GM13977 (cell line): ENCODE measurements around the gene ZNF679.
"Not testable (repeated sequence)": the region's sequence is repeated elsewhere in the genome, so short reads cannot be mapped to it uniquely, and the experiment has no call there.

Source experiments
- DNase-seq: peaks from one replicate; pipeline ENCODE4 v3.0.0; 2012; ENCODE audit warnings: low spot score
- CTCF ChIP-seq: IDR thresholded peaks from 2 replicates; pipeline ENCODE4 v1.5.1; 2012; ENCODE audit warnings: mild to moderate bottlenecking, control low read depth; ENCODE audit not compliant: insufficient read depth; ENCODE audit errors: extremely low read depth, missing control alignments
- in situ Hi-C: fragments of 300-500 bp; cut with MboI; formaldehyde crosslinking; loops from one replicate; pipeline ENCODE4 v1.12.0; 2022; ENCODE audit warnings: low sequenced_read_pairs, low pct_unique_long_range_greater_than_20kb, mixed read lengths, inconsistent platforms; ENCODE audit not compliant: unreplicated experiment

The ZNF679 gene

GRCh38 chr7:64310426-64310825 is 82.2 kb downstream of the ZNF679 start:
- no peak for TF ChIP-seq CTCF
- in situ Hi-C loops = loop anchor here (25.0 kb wide), 1 partner anchor 602 kb away; the partner anchor contains the start of gene ZNF273
- no peak for DNase-seq

- no peak for TF ChIP-seq CTCF
- DNase-seq = no peak
- in situ Hi-C loops = loop anchor here (25.0 kb wide), 1 partner anchor 599 kb away; the partner anchor contains the start of gene ZNF273
Measured at GRCh38 chr7:64312826-64313225, 84.6 kb downstream of the ZNF679 start.

GRCh38 chr7:64313740-64314491 is 85.6 kb downstream of the ZNF679 start, which contains the start of gene ZNF736:
ZNF736 (plus strand) TSS chr7:64313961; CDS start chr7:64314151, 190 bp downstream.
- TF ChIP-seq CTCF = no peak
- peak; percentile 83 for DNase-seq
- in situ Hi-C loops = loop anchor here (25.0 kb wide), 1 partner anchor 598 kb away; the partner anchor contains the start of gene ZNF273

- DNase-seq = no peak
- in situ Hi-C loops = loop anchor here (25.0 kb wide), 1 partner anchor 598 kb away; the partner anchor contains the start of gene ZNF273
- TF ChIP-seq CTCF = no peak
Measured at GRCh38 chr7:64314566-64314965, 86.3 kb downstream of the ZNF679 start.

GRCh38 chr7:64316031-64316742 is 87.9 kb downstream of the ZNF679 start:
- in situ Hi-C loops = loop anchor here (25.0 kb wide), 1 partner anchor 596 kb away; the partner anchor contains the start of gene ZNF273
- not testable (repeated sequence) for DNase-seq
